HL-60 (cell line): ENCODE measurements around the gene PPP1R37.

ENCODE experiments used
- POLR2AphosphoS5 ChIP-seq: IDR thresholded peaks from 2 replicates; pipeline ENCODE4 v1.6.1; 2012; ENCODE audit warnings: low read depth
- SPI1 ChIP-seq: IDR thresholded peaks from 2 replicates; pipeline ENCODE4 v1.6.1; 2012; ENCODE audit warnings: low read depth, mild to moderate bottlenecking, borderline replicate concordance

DNA sequence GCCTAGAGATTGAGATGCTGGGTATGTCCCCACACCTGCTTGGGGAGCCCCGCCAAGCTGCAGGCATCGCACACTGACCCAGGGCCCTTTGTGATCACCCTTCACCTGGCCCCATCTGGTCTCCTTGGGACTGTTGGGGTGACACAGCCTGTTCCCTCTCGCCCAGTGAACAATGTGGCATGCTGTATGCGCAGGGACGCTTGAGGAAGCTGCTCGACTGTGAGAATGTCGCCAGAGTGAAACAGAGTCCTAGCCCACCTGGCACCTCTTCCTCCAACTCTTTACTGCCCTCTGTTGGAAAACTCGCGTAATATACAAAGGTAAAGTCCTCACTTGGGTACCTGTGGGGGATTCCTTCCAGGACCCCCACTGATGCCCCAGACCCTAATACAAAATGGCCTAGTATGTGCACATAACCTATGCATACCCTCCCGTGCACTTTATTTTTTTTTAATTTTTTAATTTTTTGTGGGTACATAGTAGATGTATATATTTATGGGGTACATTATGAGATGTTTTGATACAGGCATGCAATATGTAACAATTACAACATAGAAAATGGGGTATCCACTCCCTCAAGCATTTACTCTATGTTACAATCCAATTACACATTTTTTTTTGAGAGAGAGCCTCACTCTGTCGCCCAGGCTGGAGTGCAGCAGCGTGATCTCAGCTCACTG lies 94.6 kb downstream of the PPP1R37 start:
- TF ChIP-seq POLR2AphosphoS5 (no peak), SPI1 (no peak)
